H9 (cell line): ENCODE measurements around the gene MAP1S. TPM values are rescaled to one million over a fixed set of nuclear protein-coding genes. Genes with fewer than 3 reads are reported as not detected.

ENCODE experiments used
- DNase-seq: peaks from one replicate; pipeline ENCODE4 v3.0.0-alpha.2; 2017
- H2AFZ ChIP-seq: one replicate; pipeline ENCODE4 v1.6.1; 2013; ENCODE audit warnings: mild to moderate bottlenecking, low read length, control low read depth, moderate library complexity
- H2AK5ac ChIP-seq: 2 replicates; pipeline ENCODE4 v1.6.1; 2013; ENCODE audit warnings: low read length, control low read depth, mixed read lengths; ENCODE audit not compliant: insufficient read length
- H2BK120ac ChIP-seq: one replicate; pipeline ENCODE4 v1.6.1; 2013; ENCODE audit warnings: low read depth, mild to moderate bottlenecking, low read length, control low read depth, inconsistent platforms; ENCODE audit not compliant: poor library complexity, severe bottlenecking
- H2BK12ac ChIP-seq: 2 replicates; pipeline ENCODE4 v1.6.1; 2013; ENCODE audit warnings: low read length, control low read depth, mixed read lengths, low read depth; ENCODE audit not compliant: insufficient read length
- H2BK15ac ChIP-seq: 2 replicates; pipeline ENCODE4 v1.6.1; 2013; ENCODE audit warnings: low read depth, low read length, control low read depth
- H2BK20ac ChIP-seq: one replicate; pipeline ENCODE4 v1.6.1; 2013; ENCODE audit warnings: low read depth, mild to moderate bottlenecking, low read length, control low read depth, inconsistent platforms; ENCODE audit not compliant: poor library complexity, severe bottlenecking
- H2BK5ac ChIP-seq: 2 replicates; pipeline ENCODE4 v1.6.1; 2013; ENCODE audit warnings: low read length, control low read depth, mixed read lengths; ENCODE audit not compliant: insufficient read length
- H3K14ac ChIP-seq: 2 replicates; pipeline ENCODE4 v1.6.1; 2013; ENCODE audit warnings: low read length, control low read depth; ENCODE audit not compliant: insufficient read depth
- H3K18ac ChIP-seq: 2 replicates; pipeline ENCODE4 v1.6.1; 2013; ENCODE audit warnings: low read depth, mild to moderate bottlenecking, mixed read lengths, low read length, control low read depth; ENCODE audit not compliant: insufficient read length
- H3K23ac ChIP-seq: 2 replicates; pipeline ENCODE4 v1.6.1; 2013; ENCODE audit warnings: low read length, control low read depth, mixed read lengths, low read depth; ENCODE audit not compliant: insufficient read length
- H3K23me2 ChIP-seq: 2 replicates; pipeline ENCODE4 v1.6.1; 2013; ENCODE audit warnings: low read depth, mild to moderate bottlenecking, mixed read lengths, low read length, control low read depth; ENCODE audit not compliant: insufficient read length, poor library complexity, severe bottlenecking
- H3K27ac ChIP-seq: 2 replicates; pipeline ENCODE4 v1.5.1; 2013; ENCODE audit warnings: low read length, control low read depth, mixed read lengths, low read depth; ENCODE audit not compliant: insufficient read length
- H3K27me3 ChIP-seq: 2 replicates; pipeline ENCODE4 v1.6.1; 2013; ENCODE audit warnings: low read length, control low read depth, inconsistent platforms; ENCODE audit not compliant: insufficient read depth
- H3K4ac ChIP-seq: 2 replicates; pipeline ENCODE4 v1.6.1; 2013; ENCODE audit warnings: low read depth, mild to moderate bottlenecking, control low read depth, inconsistent platforms, low read length, moderate library complexity
- H3K4me1 ChIP-seq: 2 replicates; pipeline ENCODE4 v1.6.1; 2013; ENCODE audit warnings: low read length, control low read depth, inconsistent platforms; ENCODE audit not compliant: insufficient read depth
- H3K4me2 ChIP-seq: 2 replicates; pipeline ENCODE4 v1.6.1; 2013; ENCODE audit warnings: low read length, control low read depth, mixed read lengths; ENCODE audit not compliant: insufficient read length, insufficient read depth
- H3K56ac ChIP-seq: 2 replicates; pipeline ENCODE4 v1.6.1; 2013; ENCODE audit warnings: low read depth, mild to moderate bottlenecking, mixed read lengths, low read length, control low read depth; ENCODE audit not compliant: insufficient read length
- H3K79me1 ChIP-seq: 2 replicates; pipeline ENCODE4 v1.6.1; 2013; ENCODE audit warnings: low read depth, mild to moderate bottlenecking, moderate library complexity, low read length, control low read depth, inconsistent platforms; ENCODE audit not compliant: insufficient read depth, poor library complexity, severe bottlenecking
- H3K79me2 ChIP-seq: 2 replicates; pipeline ENCODE4 v1.6.1; 2013; ENCODE audit warnings: low read length, control low read depth, inconsistent platforms; ENCODE audit not compliant: insufficient read depth
- H3K9ac ChIP-seq: 2 replicates; pipeline ENCODE4 v1.6.1; 2013; ENCODE audit warnings: low read length, control low read depth, mixed read lengths; ENCODE audit not compliant: insufficient read length; ENCODE audit errors: extremely low read depth
- H3K9me3 ChIP-seq: one replicate; pipeline ENCODE4 v1.6.1; 2013; ENCODE audit warnings: low read depth, low read length, inconsistent platforms; ENCODE audit not compliant: control insufficient read depth
- H3T11ph ChIP-seq: one replicate; pipeline ENCODE4 v1.6.1; 2013; ENCODE audit warnings: mild to moderate bottlenecking, low read length, control low read depth, inconsistent platforms
- H4K20me1 ChIP-seq: one replicate; pipeline ENCODE4 v1.6.1; 2013; ENCODE audit not compliant: control insufficient read depth, insufficient read length, insufficient read depth
- H4K5ac ChIP-seq: 2 replicates; pipeline ENCODE4 v1.6.1; 2013; ENCODE audit warnings: low read depth, mild to moderate bottlenecking, mixed read lengths, low read length, control low read depth; ENCODE audit not compliant: insufficient read length
- H4K8ac ChIP-seq: replicated peaks from 2 replicates; pipeline ENCODE4 v1.6.1; 2013; ENCODE audit warnings: low read length, control low read depth, mixed read lengths, low read depth; ENCODE audit not compliant: insufficient read length
- H4K91ac ChIP-seq: 2 replicates; pipeline ENCODE4 v1.6.1; 2013; ENCODE audit warnings: low read depth, mild to moderate bottlenecking, moderate library complexity, mixed read lengths, low read length, control low read depth; ENCODE audit not compliant: insufficient read length
- H3K27ac Mint-ChIP-seq, 3 experiments: 2 replicates in 2 of 3; 3 replicates in 1 of 3; pipeline ENCODE4 v1.8.0; 2020 to 2021; ENCODE audit warnings: mixed read lengths in 3 of 3, mild to moderate bottlenecking in 1 of 3, moderate library complexity in 1 of 3
- H3K27me3 Mint-ChIP-seq: 2 replicates; pipeline ENCODE4 v1.8.0; 2021; ENCODE audit warnings: low read depth, mild to moderate bottlenecking, moderate library complexity, mixed read lengths
- H3K36me3 Mint-ChIP-seq, 3 experiments: 2 replicates in 2 of 3; 3 replicates in 1 of 3; pipeline ENCODE4 v1.8.0; 2020 to 2021; ENCODE audit warnings: low read depth in 3 of 3, mixed read lengths in 3 of 3; ENCODE audit not compliant: insufficient read depth in 1 of 3
- H3K4me1 Mint-ChIP-seq, 2 experiments: 2 replicates each; pipeline ENCODE4 v1.8.0; 2020; ENCODE audit warnings: mixed read lengths in 2 of 2
- H3K4me3 Mint-ChIP-seq, 2 experiments: 2 replicates in 1 of 2; 3 replicates in 1 of 2; pipeline ENCODE4 v1.8.0; 2020 to 2021; ENCODE audit warnings: mild to moderate bottlenecking in 2 of 2, mixed read lengths in 2 of 2, moderate library complexity in 1 of 2
- H3K9me3 Mint-ChIP-seq, 2 experiments: 2 replicates in 1 of 2; 3 replicates in 1 of 2; pipeline ENCODE4 v1.8.0; 2020; ENCODE audit warnings: mild to moderate bottlenecking in 2 of 2, mixed read lengths in 2 of 2, moderate library complexity in 1 of 2
- CTCF ChIP-seq: fragments of 200-600 bp; sonication (generic); conservative IDR thresholded peaks from 3 replicates; pipeline ENCODE4 v1.8.0; 2021; ENCODE audit warnings: antibody characterized with exemption, mild to moderate bottlenecking
- WGBS: extraction: QIAGEN DNeasy Blood & Tissue Kit; methylation state at CpG from one replicate; pipeline ENCODE4 v1.1.7; 2013; ENCODE audit warnings: missing lambda C conversion rate, low lambda C conversion rate, mixed read lengths; ENCODE audit not compliant: insufficient read length; ENCODE audit errors: extremely low coverage; 5-methylcytosine and 5-hydroxymethylcytosine counted together
- total RNA-seq: library from RNA; stranded (reverse); gene quantifications from 2 replicates; pipeline ENCODE4 v1.2.1, GENCODE V29; 2021

The MAP1S gene
- total RNA-seq, 1 experiment from 2014 or later, result 160 TPM

GRCh38 chr19:17720440-17720839 is 1.2 kb downstream of the MAP1S start:
- Histone ChIP-seq H3K27ac (no peak overlapping the region), H3K18ac (no peak overlapping the region), H3K23ac (no peak overlapping the region), H2BK5ac (no peak overlapping the region), H4K8ac (no peak overlapping the region), H4K20me1 (no peaks in the 10 kb centered on the region), H3K56ac (no peak overlapping the region), H4K91ac (no peak overlapping the region), H3K4me1 (peaks cover 7% of the 10 kb centered on the region), H4K5ac (no peak overlapping the region), H3K79me1 (peaks cover 14% of the 10 kb centered on the region), H3K4me2 (peak overlapping the region; percentile 95), H2BK20ac (no peak overlapping the region), H3K79me2 (peaks cover 14% of the 10 kb centered on the region; the same call in 1 of the 2 replicates), H2BK12ac (no peak overlapping the region), H2AK5ac (no peak overlapping the region), H2AFZ (no peak overlapping the region), H3K9ac (peak overlapping the region; percentile 45), H3K27me3 (no peaks in the 10 kb centered on the region), H3K14ac (no peak overlapping the region), H3K4ac (no peak overlapping the region), H3T11ph (no peak overlapping the region), H3K23me2 (peaks cover 6% of the 10 kb centered on the region), H2BK15ac (no peak overlapping the region), H3K9me3 (no peaks in the 10 kb centered on the region), H2BK120ac (no peak overlapping the region)
- DNase-seq, result no peak
- Mint-ChIP-seq H3K27me3 (no peaks in the 10 kb centered on the region), H3K36me3 (peaks cover 22 to 42% (median 36%) of the 10 kb centered on the region in 3 experiments; a peak in 6 of 7 replicates), H3K4me3 (peak overlapping the region; percentile 82 to 85), H3K4me1 (peaks cover 25 to 30% of the 10 kb centered on the region in 2 experiments), H3K27ac (peak overlapping the region in 2 of 3 experiments; percentile 32 to 93; a peak in 4 of 7 replicates), H3K9me3 (no peaks in the 10 kb centered on the region; a peak in 1 of 5 replicates)
- no CpG with 5 or more reads among the region's 7 CpGs for WGBS
- no peak for TF ChIP-seq CTCF
